GM19025 (cell line): Measurements from ENCODE around the gene SORT1.

Source experiments
- ATAC-seq: cut with Tn5 transposase; IDR thresholded peaks from one replicate; pipeline ENCODE4 v1.9.1; 2021; ENCODE audit warnings: mild to moderate bottlenecking, low read depth, moderate library complexity; ENCODE audit not compliant: unreplicated experiment

Gene SORT1

GRCh38 chr1:109265016-109265415 is 132.7 kb downstream of the SORT1 start:
- no peak for ATAC-seq

GRCh38 chr1:109264379-109264755 is 133.4 kb downstream of the SORT1 start:
- no peak for ATAC-seq

GRCh38 chr1:109263597-109264378 is 133.9 kb downstream of the SORT1 start:
- ATAC-seq = no peak

GRCh38 chr1:109263234-109263596 is 134.5 kb downstream of the SORT1 start:
- ATAC-seq = no peak

GRCh38 chr1:109262231-109263055 is 135.3 kb downstream of the SORT1 start:
- ATAC-seq = no peak

- no peak for ATAC-seq
Measured at GRCh38 chr1:109261578-109261977, 136.1 kb downstream of the SORT1 start.

- ATAC-seq = no peak
Measured at GRCh38 chr1:109261006-109261405, 136.7 kb downstream of the SORT1 start.

GRCh38 chr1:109259674-109260557 is 137.8 kb downstream of the SORT1 start:
- ATAC-seq = no peak
